Motor neuron (in vitro differentiated cells): ENCODE measurements around the gene CFAP107. TPM values are rescaled to one million over a fixed set of nuclear protein-coding genes. Genes with fewer than 3 reads are reported as not detected.
"Not testable (repeated sequence)": the region's sequence is repeated elsewhere in the genome, so short reads cannot be mapped to it uniquely, and the experiment has no call there.

Experiments
- ATAC-seq, 8 experiments: fragments of 200-7000 bp; cut with Tn5 transposase; replicated peaks in 6 of 8; 2 replicates each; pipeline ENCODE4 v1.8.0; 2021; ENCODE audit warnings: mild to moderate bottlenecking in 8 of 8, moderate library complexity in 8 of 8
- H3K27ac ChIP-seq, 2 donors: fragments of 250-450 bp; sonication (Bioruptor Pico); 2 replicates each; pipeline ENCODE4 v1.9.0; 2021; ENCODE audit warnings: antibody characterized with exemption in 2 of 2, mild to moderate bottlenecking in 2 of 2, moderate library complexity in 1 of 2
- H3K4me1 ChIP-seq, 2 donors: fragments of 250-450 bp; sonication (Bioruptor Pico); replicated peaks in 1 of 2; 2 replicates each; pipeline ENCODE4 v1.6.1; 2021; ENCODE audit warnings: antibody characterized with exemption in 2 of 2, mild to moderate bottlenecking in 2 of 2, moderate library complexity in 1 of 2
- H3K4me3 ChIP-seq, 5 donors: fragments of 250-450 bp; sonication (Bioruptor Pico); 2 replicates each; pipeline ENCODE4 v1.9.0; 2021; ENCODE audit warnings: antibody characterized with exemption in 5 of 5, mild to moderate bottlenecking in 5 of 5, moderate library complexity in 4 of 5
- WGBS, 10 experiments: fragments of 450-650 bp; shearing (Covaris generic); methylation state at CpG; one replicate each; pipeline ENCODE4 v1.0.0; 2022; 5-methylcytosine and 5-hydroxymethylcytosine counted together
- in situ Hi-C, 9 experiments: fragments of 400-800 bp; cut with MboI; loops; one replicate each; pipeline ENCODE4 v1.15.0; 2021; ENCODE audit warnings: low sequenced_read_pairs in 9 of 9, low pct_unique_long_range_greater_than_20kb in 2 of 9; ENCODE audit not compliant: unreplicated experiment in 9 of 9
- total RNA-seq, 8 experiments: library from RNA; unstranded; fragments of 300-600 nt; gene quantifications; 2 replicates each; pipeline versions ENCODE4 v1.2.3 to v1.2.4, GENCODE V29; 2022

The CFAP107 gene
- total RNA-seq, 8 experiments from 2014 or later = 0.05 to 16.8 (median 0.47) TPM; not detected in 2

DNA sequence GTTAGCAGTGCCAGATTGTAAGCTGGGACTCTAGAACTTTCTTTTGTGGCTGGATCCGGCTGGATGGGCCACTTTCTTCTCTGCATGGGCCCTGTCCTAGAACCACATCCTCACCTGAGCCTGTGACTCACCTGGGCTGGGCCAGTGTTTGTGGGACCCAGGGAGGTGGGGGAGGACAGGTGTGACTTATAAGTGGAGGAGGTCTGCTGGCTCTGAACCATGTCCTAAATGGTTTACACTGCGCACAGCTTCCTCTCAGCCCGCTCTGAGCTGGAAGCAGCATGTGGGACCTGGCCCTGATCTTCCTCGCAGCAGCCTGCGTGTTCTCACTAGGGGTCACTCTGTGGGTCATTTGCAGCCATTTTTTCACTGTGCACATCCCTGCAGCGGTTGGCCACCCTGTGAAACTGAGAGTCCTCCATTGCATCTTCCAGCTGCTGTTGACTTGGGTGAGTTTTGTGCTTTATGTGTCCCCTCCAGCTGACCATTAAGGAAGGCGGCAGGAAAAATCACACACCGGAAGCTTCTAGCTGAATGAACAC is 30.0 kb upstream of the CFAP107 start, which contains the start of gene AADACL3:
AADACL3 (plus strand) TSS at position 215 of the 542 bp plus-strand sequence; CDS start at position 282, 67 bp downstream.
- H3K4me1 ChIP-seq = no peaks in the 10 kb centered on the region
- ATAC-seq = no peak
- H3K27ac ChIP-seq = no peak within 1 kb of the TSS
- in situ Hi-C loops = no loop called here
- WGBS, 10 experiments = 20 to 100% (median 90%) methylated on average over 1 to 5 of the region's 8 CpGs; no CpG with 5 or more reads in 1 of the 10 experiments
- H3K4me3 ChIP-seq = no peak within 1 kb of the TSS

DNA sequence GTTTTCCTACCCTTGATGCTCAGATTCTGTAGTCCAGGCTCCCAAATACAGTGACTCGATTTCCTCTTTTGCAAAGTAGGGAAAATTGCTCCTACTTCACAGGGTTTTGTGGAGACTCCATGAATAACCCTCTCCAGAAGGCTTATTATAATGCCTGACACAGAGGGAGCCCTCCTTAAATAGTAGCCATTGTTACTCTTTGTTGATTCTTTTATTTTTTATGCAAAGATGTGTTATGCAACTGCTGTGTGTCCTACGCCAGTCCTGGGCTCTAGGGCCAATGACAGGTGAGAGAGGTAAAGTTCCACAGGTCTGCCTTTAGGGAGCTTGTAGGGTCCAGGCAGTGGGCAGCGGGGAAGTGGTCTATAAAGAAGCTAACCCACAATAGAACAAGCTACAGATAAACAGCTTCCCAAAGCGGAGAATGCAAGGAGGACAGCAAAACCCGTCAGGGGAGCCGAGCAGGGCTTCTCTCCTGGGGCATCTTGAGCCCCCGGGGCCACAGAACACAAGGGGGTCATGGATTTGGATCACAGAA is 28.6 kb upstream of the CFAP107 start:
- in situ Hi-C loops = no loop called here
- no peak overlapping the region for H3K27ac ChIP-seq
- peak in 1 of 8 experiments; percentile 23 for ATAC-seq
- WGBS, 10 experiments = 20 to 85% (median 48%) methylated on average over 1 to 7 of the region's 7 CpGs
- no peaks in the 10 kb centered on the region for H3K4me1 ChIP-seq
- no peak overlapping the region for H3K4me3 ChIP-seq

DNA sequence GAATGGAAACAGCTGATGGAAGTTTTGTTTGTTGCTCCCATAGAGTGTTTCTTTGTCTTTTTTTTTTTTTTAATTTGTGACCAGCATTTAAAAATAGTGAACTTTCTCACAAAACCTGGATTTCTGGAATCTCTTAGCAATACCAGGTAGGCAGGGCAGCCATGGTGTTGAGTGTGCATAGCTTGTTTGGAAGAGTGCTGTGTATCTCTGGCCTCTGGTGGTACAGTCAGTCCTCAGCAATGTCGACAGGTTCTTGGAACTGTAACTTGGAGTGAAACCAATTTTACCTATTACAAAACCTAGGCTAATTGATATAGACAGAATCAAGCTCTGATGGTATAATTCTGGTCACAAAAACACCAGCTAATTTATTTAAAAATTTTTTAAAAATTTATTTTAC is 23.4 kb upstream of the CFAP107 start:
- Histone ChIP-seq H3K27ac (no peak overlapping the region), H3K4me3 (no peak overlapping the region), H3K4me1 (no peaks in the 10 kb centered on the region)
- in situ Hi-C loops = no loop called here
- WGBS, 10 experiments = 10 to 100% (median 74%) methylated on average over 1 of the region's 1 CpG; no CpG with 5 or more reads in 2 of the 10 experiments
- ATAC-seq = no peak

DNA sequence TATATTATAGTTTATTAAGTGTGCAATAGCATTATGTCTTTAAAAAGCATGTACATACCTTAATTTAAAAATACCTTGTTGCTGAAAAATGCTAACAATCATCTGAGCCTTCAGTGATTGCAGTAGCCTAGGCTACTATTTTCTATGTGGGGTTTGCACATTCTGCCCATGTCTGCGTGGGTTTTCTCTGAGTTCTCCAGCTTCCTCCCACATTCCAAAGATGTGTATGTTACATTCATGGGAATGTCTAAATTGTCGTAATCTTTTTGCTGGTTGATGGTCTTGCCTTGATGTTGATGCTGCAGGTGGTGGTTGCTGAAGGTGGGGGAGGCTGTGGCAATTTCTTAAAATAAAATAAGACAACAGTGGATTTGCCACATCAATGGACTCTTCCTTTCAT is 17.6 kb upstream of the CFAP107 start:
- no peak overlapping the region for H3K4me3 ChIP-seq
- ATAC-seq = no peak
- in situ Hi-C loops = no loop called here
- no peaks in the 10 kb centered on the region for H3K4me1 ChIP-seq
- WGBS, 10 experiments = 0 to 67% (median 57%) methylated on average over 1 to 2 of the region's 2 CpGs; no CpG with 5 or more reads in 1 of the 10 experiments
- no peak overlapping the region for H3K27ac ChIP-seq

DNA sequence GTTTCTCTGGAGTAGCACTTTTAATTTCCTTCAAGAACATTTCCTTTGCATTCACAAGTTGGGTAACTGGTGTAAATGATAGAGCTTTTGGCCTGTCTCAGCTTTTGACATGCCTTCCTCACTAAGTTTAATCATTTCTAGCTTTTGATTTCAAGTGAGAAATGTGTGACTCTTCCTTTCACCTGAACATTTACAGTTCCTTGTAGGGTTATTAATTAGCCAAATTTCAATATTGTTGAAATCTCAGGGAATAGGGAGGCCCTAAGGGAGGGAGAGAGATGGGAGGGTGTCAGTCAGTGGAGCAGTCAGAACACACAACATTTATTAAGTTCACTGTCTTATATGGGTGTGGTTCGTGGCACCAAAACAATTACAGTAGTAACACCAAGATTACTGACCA is 15.8 kb upstream of the CFAP107 start:
- H3K4me3 ChIP-seq = no peak overlapping the region
- WGBS, 10 experiments = 14 to 100% (median 43%) methylated on average over 1 of the region's 1 CpG; no CpG with 5 or more reads in 5 of the 10 experiments
- H3K27ac ChIP-seq = no peak overlapping the region
- in situ Hi-C loops = no loop called here
- no peak for ATAC-seq
- no peaks in the 10 kb centered on the region for H3K4me1 ChIP-seq

DNA sequence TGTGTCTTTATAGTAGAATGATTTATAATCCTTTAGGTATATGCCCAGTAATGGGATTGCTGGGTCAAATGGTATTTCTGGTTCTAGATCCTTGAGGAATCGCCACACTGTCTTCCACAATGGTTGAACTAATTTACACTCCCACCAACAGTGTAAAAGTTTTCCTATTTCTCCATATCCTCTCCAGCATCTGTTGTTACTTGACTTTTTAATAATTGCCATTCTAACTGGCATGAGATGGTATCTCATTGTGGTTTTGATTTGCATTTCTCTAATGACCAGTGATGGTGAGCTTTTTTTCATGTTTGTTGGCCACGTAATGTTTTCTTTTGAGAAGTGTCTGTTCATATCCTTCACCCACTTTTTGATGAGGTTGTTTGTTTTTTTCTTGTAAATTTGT is 14.9 kb upstream of the CFAP107 start:
- ATAC-seq, in situ Hi-C loops, H3K4me1 ChIP-seq, H3K27ac ChIP-seq, H3K4me3 ChIP-seq: not testable (repeated sequence)
- 0 to 88% (median 47%) methylated on average over 1 to 2 of the region's 2 CpGs; no CpG with 5 or more reads in 4 of the 10 experiments for WGBS, 10 experiments

DNA sequence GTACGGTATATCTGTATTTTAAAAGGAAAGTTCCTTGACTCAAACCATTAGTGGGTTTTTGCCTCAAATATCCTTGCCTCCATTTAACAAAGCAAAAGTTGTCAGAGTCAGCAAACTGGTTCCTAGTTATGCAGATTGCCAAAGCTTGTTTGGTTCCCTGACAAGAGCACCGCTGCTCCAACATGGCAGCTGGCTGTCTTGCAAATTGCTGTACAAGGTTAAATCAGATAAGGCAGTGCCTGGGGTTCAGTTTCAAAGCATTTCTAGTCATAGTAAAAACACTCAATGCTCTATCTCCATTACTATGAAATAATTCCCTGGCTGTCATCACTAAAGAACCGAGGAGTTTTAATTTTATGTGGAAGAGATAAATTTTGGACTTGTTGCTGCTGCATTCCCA is 11.3 kb upstream of the CFAP107 start:
- Histone ChIP-seq H3K4me1 (no peaks in the 10 kb centered on the region), H3K27ac (no peak overlapping the region), H3K4me3 (no peak overlapping the region)
- 6 to 100% (median 65%) methylated on average over 1 to 3 of the region's 3 CpGs; no CpG with 5 or more reads in 1 of the 10 experiments for WGBS, 10 experiments
- no peak for ATAC-seq
- in situ Hi-C loops = no loop called here

DNA sequence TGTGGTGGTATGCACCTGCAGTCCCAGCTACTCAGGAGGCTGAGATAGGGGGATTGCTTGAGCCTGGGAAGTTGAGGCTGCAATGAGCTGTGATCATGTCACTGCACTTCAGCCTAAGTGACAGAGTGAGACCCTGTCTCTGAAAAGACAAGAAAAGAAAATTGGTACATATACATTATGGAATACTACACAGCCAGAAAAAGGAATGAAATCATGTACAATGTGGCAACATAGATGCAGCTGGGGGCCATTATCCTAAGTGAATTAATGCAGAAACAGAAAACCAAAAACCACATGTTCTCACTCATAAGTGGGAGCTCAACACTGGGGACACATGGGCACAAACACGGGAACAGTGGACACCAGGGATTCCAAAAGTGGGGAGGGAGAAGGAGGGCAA is 7.1 kb upstream of the CFAP107 start:
- Histone ChIP-seq H3K4me1 (no peaks in the 10 kb centered on the region), H3K4me3 (no peak overlapping the region), H3K27ac (no peak overlapping the region)
- WGBS, 10 experiments = 17 to 100% (median 83%) methylated on average over 1 of the region's 1 CpG; no CpG with 5 or more reads in 1 of the 10 experiments
- in situ Hi-C loops = no loop called here
- ATAC-seq = no peak

DNA sequence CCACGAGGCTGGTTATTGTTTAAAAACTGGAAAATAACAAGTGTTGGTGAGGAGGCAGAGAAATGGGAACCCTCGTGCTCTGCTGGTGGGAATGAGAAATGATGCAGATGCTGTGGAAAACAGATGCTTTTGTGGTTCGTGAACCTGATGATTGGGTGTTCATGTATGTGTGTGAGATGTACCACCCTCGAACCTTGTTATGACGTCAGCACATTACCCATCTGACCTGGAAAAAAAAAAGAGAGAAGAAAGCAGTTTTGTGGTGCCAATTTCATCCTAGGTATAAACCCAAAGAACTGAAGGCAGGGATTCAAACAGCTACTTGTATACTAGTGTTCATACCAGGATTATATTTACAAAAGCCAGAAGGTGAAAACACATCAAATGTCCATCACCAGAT is 6.4 kb upstream of the CFAP107 start:
- no peak overlapping the region for H3K27ac ChIP-seq
- no peaks in the 10 kb centered on the region for H3K4me1 ChIP-seq
- in situ Hi-C loops = no loop called here
- no peak overlapping the region for H3K4me3 ChIP-seq
- no peak for ATAC-seq
- 0 to 72% (median 50%) methylated on average over 1 to 5 of the region's 5 CpGs; no CpG with 5 or more reads in 1 of the 10 experiments for WGBS, 10 experiments

DNA sequence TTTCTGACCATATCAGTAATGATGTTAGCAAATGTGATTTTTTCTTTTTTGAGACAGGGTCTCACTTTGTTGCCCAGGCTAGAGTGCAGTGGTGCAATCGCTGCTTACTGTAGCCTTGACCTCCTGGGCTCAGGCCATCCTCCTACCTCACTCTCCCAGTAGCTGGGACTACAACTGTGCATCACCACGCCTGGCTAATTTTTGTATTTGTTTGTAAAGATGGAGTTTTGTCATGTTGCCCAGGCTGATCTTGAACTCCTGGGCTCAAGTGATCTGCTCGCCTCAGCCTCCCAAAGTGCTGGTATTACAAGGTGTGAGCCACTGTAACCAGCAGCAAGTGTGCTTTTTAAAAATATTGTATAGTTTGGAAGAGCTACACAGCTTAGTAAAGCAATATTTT is 4.1 kb upstream of the CFAP107 start:
- 10 to 86% (median 51%) methylated on average over 1 to 3 of the region's 3 CpGs; no CpG with 5 or more reads in 1 of the 10 experiments for WGBS, 10 experiments
- Histone ChIP-seq H3K4me3 (no peak overlapping the region), H3K27ac (no peak overlapping the region), H3K4me1 (peaks cover 0 to 13% of the 10 kb centered on the region in 2 donors)
- ATAC-seq = no peak
- in situ Hi-C loops = no loop called here

DNA sequence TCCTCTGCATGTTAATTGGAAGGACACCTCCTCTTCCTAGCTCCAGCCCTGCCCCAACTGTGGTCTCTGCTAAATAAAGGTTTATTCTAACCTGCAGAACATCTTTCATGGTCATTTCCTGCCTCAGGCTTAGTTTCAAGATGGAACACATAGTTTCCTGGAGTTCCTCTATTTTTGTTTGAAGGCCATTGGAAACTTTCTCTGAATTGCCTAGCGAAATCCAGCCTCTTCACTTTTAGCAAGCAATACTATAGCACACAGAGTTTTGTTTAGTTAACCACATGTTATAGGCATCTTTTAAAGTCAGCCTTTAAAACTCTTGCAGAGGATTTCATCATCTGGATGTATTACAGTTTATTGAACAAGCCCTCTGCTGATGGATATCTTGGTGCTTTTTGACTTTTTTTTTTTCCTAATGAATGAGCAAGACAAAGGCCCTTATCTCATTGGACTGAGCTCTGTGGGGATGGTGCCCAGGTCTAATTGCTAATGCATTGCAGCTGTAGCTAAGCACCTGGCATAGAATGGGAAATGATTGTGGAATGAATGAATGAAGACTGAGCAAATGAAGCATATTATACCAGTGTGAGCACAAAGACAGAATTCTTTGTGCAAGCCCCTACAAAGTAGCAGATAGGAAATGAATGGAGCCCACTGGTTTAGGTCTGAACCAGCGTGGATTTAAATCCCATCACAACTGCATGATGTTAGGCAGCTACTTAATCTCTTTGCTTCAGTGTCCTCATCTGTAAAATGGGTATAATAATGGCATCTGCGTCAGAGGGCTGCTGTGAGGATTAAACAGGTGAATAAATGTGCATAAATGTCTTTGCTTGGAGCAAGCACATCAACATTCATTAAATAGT is 641 bp upstream of the CFAP107 start:
- Histone ChIP-seq H3K27ac (peak overlapping the region in 1 of 2 donors; percentile 47), H3K4me3 (no peak overlapping the region), H3K4me1 (peaks cover 0 to 13% of the 10 kb centered on the region in 2 donors)
- in situ Hi-C loops = no loop called here
- WGBS, 10 experiments = 8 to 89% (median 50%) methylated on average over 1 to 3 of the region's 3 CpGs
- peak in 4 of 8 experiments; percentile 63 to 94 (median 86) for ATAC-seq

DNA sequence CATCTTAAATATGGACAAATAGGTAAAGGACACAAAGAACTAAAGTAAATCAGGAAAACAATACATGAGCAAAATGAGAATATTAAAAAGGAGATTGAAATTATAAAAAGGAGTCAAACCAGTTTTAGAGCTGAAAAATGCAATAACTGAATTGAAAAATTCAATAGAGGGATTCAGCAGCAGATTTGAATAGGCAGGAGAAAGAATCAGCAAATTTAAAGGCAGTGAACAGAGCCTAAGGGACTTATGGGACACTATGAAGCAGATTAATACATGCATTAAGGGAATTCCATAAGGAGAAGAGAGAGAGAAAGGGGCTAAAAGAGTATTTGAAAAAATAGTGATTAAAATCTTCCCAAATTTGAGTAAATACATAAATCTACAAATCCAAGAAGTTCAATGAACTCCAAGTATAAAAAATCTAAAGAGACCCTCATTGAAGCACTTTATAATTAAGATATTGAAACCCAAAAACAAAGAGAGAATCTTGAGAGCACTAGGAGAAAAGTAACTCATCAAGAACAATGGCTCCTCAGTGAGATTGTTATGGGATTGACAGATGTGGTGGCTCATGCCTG is 2.9 kb downstream of the CFAP107 start:
- peaks cover 0 to 13% of the 10 kb centered on the region in 2 donors for H3K4me1 ChIP-seq
- no peak for ATAC-seq
- no peak overlapping the region for H3K4me3 ChIP-seq
- in situ Hi-C loops = no loop called here
- no peak overlapping the region for H3K27ac ChIP-seq

DNA sequence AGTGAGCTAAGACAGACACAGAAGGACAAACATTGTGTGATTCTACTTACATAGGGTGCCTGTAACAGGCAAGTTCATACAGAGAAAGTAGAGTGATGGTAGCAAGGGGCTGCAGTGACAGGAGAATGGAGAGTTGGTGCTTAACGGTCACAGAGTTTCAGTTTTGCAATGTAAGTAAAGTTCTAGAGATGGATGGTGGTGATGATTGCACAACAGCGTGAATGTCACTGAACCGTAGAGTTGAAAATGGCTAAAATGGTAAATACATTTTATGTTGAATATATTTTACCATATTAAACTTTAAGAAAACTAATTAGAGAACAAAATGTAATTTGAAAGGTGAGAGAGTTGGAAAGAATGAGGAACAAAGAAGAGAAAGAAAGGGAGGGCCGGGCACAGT is 8.7 kb downstream of the CFAP107 start:
- no peak for ATAC-seq
- in situ Hi-C loops = loop anchor here in 1 of 9 experiments (25.0 kb wide), 1 partner anchor 467 kb away; no protein-coding TSS in a partner anchor
- Histone ChIP-seq H3K4me1 (no peaks in the 10 kb centered on the region), H3K4me3 (no peak overlapping the region), H3K27ac (no peak overlapping the region)
- 41 to 91% (median 79%) methylated on average over 3 to 4 of the region's 4 CpGs for WGBS, 10 experiments
